Stimulated activated CD8-positive, alpha-beta memory T cell treated with anti-CD3 and anti-CD28 coated beads, Interleukin-4, amount 100 ng/mL, for 1 hour (primary cell): Measurements from ENCODE around the gene RAB37.
A peak's percentile ranks its signal among the peaks of the same experiment; 100 is the strongest.

ENCODE experiments used
- DNase-seq, 2 donors: peaks; one replicate each; pipeline ENCODE4 v3.0.0-alpha.2; 2020; ENCODE audit warnings: low read depth in 2 of 2, low spot score in 1 of 2

The RAB37 gene

GRCh38 chr17:74744714-74745547 lies 7.9 kb downstream of the RAB37 start:
- DNase-seq: peak; percentile 75

- DNase-seq: no peak
Measured at GRCh38 chr17:74745548-74746177, 8.6 kb downstream of the RAB37 start.

GRCh38 chr17:74746376-74746775 lies 9.3 kb downstream of the RAB37 start:
- no peak for DNase-seq

- DNase-seq: no peak
Measured at GRCh38 chr17:74746922-74747321, 9.9 kb downstream of the RAB37 start.

- no peak for DNase-seq
Measured at GRCh38 chr17:74748279-74748528, 11.1 kb downstream of the RAB37 start.

- DNase-seq: peak; percentile 82 to 88
Measured at GRCh38 chr17:74748529-74749278, 11.6 kb downstream of the RAB37 start, which contains the start of gene NHERF1. Gene NHERF1, plus strand, starts transcription at chr17:74748628. Its CDS starts 219 bp downstream, at chr17:74748847.

GRCh38 chr17:74749279-74750038 lies 12.4 kb downstream of the RAB37 start:
- DNase-seq: no peak

- DNase-seq: no peak
Measured at GRCh38 chr17:74750039-74750326, 12.9 kb downstream of the RAB37 start.

GRCh38 chr17:74750327-74751069 lies 13.4 kb downstream of the RAB37 start:
- DNase-seq: no peak

GRCh38 chr17:74752415-74752814 lies 15.4 kb downstream of the RAB37 start:
- no peak for DNase-seq

- DNase-seq: no peak
Measured at GRCh38 chr17:74752822-74753401, 15.9 kb downstream of the RAB37 start.

GRCh38 chr17:74754832-74755231 lies 17.8 kb downstream of the RAB37 start:
- no peak for DNase-seq

GRCh38 chr17:74755533-74755932 lies 18.5 kb downstream of the RAB37 start:
- DNase-seq: no peak

GRCh38 chr17:74756891-74757290 lies 19.8 kb downstream of the RAB37 start:
- DNase-seq: no peak

GRCh38 chr17:74757502-74757901 lies 20.4 kb downstream of the RAB37 start:
- DNase-seq: no peak

- no peak for DNase-seq
Measured at GRCh38 chr17:74757931-74758847, 21.1 kb downstream of the RAB37 start.

- no peak for DNase-seq
Measured at GRCh38 chr17:74758848-74759168, 21.8 kb downstream of the RAB37 start.

- no peak for DNase-seq
Measured at GRCh38 chr17:74759243-74759801, 22.3 kb downstream of the RAB37 start.

- no peak for DNase-seq
Measured at GRCh38 chr17:74759941-74760340, 22.9 kb downstream of the RAB37 start.
